ENCODE data around the gene KRTAP2-2. TPM values are rescaled to one million over a fixed set of nuclear protein-coding genes. Genes with fewer than 3 reads are reported as not detected.
"Not testable (repeated sequence)": the region's sequence is repeated elsewhere in the genome, so short reads cannot be mapped to it uniquely, and the experiment has no call there.

KRTAP2-2 gene, protein sequence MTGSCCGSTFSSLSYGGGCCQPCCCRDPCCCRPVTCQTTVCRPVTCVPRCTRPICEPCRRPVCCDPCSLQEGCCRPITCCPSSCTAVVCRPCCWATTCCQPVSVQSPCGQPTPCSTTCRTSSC
- total RNA-seq = not detected
- polyA plus RNA-seq (ENCODE audit: insufficient read depth, low read depth, low replicate concordance) = not detected
- long read RNA-seq, donor 1 = 0 reads
- long read RNA-seq, donor 2 = 0 reads

DNA sequence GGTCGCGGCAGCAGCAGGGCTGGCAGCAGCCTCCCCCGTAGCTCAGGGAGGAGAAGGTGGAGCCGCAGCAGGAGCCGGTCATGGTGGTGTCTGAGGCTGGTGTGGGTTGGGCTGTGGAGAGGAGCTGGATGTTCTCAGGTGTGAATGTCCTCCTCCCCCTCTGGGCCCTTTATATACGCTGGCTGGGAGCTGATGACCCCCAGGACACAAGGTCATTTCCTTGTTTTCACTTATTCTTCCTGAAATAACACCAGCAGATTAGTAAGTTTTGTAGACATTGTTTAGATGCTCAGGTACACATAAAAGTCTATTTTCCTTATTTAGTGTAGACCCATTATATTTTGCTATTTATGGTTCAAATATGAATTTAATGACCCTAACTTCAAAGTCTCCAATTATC is at the start of gene KRTAP2-2:
Gene KRTAP2-2, minus strand, starts transcription at position 101 of the 400 bp plus-strand sequence. Its CDS starts 19 bp downstream, at position 82.
- H3K9me3 ChIP-seq; H3K27ac ChIP-seq; intact Hi-C loops (cut with DNase I; ENCODE audit: low total_unique reads); H3K27me3 ChIP-seq; H3K4me1 ChIP-seq; DNase-seq; H3K36me3 ChIP-seq (ENCODE audit: low read depth, missing control alignments); H3K4me3 ChIP-seq: not testable (repeated sequence)
- WGBS, 2 donors = 27 to 34% methylated on average over 1 to 3 of the region's 6 CpGs

DNA sequence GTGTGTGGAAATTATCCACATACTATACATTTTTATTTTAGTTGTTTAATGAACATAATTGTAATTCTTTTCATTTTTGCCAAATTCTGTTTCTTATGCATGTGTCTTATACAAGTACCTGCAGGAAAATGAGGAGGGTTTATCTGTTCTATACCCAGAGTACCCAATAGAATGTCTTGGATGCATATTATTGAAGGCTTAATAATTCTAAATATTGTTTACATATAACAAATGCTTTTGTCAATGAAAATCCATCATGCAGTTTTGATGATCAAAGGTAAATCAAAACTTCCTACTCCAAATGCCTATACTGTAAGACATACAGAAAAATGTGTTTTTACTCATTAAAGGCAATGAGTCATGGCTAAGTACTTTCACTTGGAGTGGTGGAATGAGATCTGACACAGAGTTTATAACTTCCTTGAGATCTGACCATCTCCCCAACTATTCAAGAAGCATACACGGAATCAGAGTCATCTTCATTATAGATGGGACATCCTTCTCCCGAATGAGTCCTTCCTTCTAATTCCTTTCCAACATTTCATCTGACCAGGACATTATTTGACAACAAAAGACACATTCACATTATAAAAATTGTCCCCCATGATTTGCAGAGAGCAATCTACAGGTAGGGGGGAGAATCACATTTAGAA is 49.5 kb upstream of the KRTAP2-2 start:
- H3K27me3 ChIP-seq; DNase-seq; H3K9me3 ChIP-seq; H3K4me3 ChIP-seq; H3K4me1 ChIP-seq; H3K27ac ChIP-seq; H3K36me3 ChIP-seq (ENCODE audit: low read depth, missing control alignments); intact Hi-C loops (cut with DNase I; ENCODE audit: low total_unique reads): not testable (repeated sequence)
- 90 to 93% methylated on average over 2 of the region's 2 CpGs for WGBS, 2 donors

DNA sequence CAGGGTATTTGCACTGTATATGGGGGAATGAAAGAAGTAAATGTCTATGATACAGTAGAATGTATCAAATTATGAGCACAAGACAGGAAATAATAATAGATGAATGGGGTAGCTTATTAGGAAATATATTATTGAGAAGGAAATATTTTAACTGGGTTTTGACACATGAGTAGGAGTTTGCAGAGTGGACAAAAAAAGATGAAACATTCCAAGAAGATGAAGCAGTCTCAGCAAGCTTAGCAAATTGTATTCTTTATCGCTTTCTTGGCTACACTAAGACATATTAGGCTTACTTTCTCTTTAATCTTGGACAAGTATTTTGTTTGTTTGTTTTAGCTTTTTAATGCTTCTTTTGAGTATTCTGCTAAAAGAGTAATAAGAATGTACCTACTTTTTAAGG is 48.9 kb upstream of the KRTAP2-2 start:
- H3K27ac ChIP-seq = no peak overlapping the region
- intact Hi-C loops (cut with DNase I; ENCODE audit: low total_unique reads) = no loop called here
- no peak overlapping the region for H3K4me3 ChIP-seq
- H3K4me1 ChIP-seq = no peaks in the 10 kb centered on the region
- no peaks in the 10 kb centered on the region for H3K9me3 ChIP-seq
- 64 to 77% methylated on average over 1 of the region's 1 CpG for WGBS, 2 donors
- H3K27me3 ChIP-seq = no peaks in the 10 kb centered on the region
- TF ChIP-seq, protein P1, sequence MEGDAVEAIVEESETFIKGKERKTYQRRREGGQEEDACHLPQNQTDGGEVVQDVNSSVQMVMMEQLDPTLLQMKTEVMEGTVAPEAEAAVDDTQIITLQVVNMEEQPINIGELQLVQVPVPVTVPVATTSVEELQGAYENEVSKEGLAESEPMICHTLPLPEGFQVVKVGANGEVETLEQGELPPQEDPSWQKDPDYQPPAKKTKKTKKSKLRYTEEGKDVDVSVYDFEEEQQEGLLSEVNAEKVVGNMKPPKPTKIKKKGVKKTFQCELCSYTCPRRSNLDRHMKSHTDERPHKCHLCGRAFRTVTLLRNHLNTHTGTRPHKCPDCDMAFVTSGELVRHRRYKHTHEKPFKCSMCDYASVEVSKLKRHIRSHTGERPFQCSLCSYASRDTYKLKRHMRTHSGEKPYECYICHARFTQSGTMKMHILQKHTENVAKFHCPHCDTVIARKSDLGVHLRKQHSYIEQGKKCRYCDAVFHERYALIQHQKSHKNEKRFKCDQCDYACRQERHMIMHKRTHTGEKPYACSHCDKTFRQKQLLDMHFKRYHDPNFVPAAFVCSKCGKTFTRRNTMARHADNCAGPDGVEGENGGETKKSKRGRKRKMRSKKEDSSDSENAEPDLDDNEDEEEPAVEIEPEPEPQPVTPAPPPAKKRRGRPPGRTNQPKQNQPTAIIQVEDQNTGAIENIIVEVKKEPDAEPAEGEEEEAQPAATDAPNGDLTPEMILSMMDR (IDR thresholded peaks at IDR 0.05) = no peak
- no peak for TF ChIP-seq POLR2A (IDR thresholded peaks at IDR 0.05)
- no peak for DNase-seq
- no peaks in the 10 kb centered on the region for H3K36me3 ChIP-seq (ENCODE audit: low read depth, missing control alignments)

DNA sequence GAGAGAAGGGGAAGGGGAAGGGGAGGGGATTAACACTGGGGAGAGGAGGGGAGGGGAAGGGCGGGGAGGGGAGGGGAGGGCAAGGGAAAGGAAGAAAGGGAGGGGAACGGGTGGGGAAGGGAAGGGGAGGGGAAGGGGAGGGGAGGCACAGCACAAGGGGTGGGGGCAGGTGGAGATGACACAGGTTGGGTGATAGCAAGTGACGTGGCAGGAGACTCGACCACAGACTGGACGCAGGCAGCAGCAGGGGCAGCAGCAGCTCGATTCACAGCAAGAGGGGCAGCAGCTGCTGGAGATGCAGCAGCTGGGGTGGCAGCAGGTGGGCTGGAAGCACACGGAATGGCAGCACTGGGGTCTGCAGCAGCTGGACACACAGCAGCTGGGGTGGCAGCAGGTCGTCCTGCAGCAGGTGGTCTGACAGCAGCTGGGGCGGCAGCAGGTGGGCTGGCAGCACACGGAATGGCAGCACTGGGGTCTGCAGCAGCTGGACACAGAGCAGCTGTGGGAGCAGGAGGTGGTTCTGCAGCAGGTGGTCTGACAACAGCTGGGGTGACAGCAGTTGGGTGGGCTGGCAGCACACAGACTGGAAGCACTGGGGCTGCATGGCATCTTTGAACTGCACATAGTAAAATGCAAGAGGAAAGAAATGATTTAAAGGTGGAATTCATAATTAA is 46.7 kb upstream of the KRTAP2-2 start, which contains the start of gene KRTAP4-16:
Gene KRTAP4-16, minus strand, starts transcription at position 624 of the 674 bp plus-strand sequence. Its CDS starts 0 bp downstream, at position 624.
- TF ChIP-seq, protein P1 (IDR thresholded peaks at IDR 0.05) = no peak
- TF ChIP-seq POLR2A (IDR thresholded peaks at IDR 0.05) = no peak
- no peaks in the 10 kb centered on the region for H3K36me3 ChIP-seq (ENCODE audit: low read depth, missing control alignments)

DNA sequence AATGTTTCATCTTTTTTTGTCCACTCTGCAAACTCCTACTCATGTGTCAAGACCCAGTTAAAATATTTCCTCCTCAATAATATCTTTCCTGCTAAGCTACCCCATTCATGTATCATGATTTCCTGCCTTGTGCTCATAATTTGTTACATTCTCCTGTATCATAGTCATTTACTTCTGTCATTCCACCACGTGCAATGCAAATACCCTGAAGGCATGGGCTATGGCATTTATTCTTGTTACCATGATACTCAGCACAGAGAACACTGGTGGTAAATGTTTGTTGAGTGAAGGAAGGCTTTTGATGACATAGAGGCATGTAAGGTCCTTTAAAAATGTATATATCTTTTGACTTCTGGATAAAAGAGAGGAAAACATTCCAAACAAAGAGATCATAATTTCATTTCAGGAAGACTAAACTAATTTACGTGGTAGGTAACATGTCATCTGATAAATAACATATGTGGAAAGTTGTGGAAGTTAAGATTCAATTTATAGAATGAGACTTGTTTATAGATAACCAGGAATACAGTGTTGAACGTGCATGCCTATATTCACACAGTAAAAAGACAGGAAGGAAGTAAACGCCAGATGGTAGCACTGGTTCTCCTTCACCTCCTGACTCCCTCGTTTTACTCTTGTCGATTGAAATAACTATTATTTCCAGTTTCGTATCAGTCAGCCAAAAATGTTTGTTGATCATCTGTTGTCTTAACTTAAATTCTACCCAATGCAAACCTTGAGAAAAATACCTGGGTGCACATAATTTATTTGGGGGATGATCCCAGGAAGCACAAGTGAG is 44.9 kb upstream of the KRTAP2-2 start:
- not testable (repeated sequence) for H3K4me1 ChIP-seq, H3K4me3 ChIP-seq

More for the DNA sequence above, 46.7 kb upstream of the KRTAP2-2 start, which contains the start of gene KRTAP4-16:
- DNase-seq = no peak
- WGBS, 2 donors = 62 to 67% methylated on average over 7 to 10 of the region's 10 CpGs
- Histone ChIP-seq H3K9me3 (no peaks in the 10 kb centered on the region), H3K4me1 (no peaks in the 10 kb centered on the region), H3K4me3 (no peak within 1 kb of the TSS), H3K27ac (no peak within 1 kb of the TSS), H3K27me3 (no peaks in the 10 kb centered on the region)
- intact Hi-C loops (cut with DNase I; ENCODE audit: low total_unique reads) = no loop called here

DNA sequence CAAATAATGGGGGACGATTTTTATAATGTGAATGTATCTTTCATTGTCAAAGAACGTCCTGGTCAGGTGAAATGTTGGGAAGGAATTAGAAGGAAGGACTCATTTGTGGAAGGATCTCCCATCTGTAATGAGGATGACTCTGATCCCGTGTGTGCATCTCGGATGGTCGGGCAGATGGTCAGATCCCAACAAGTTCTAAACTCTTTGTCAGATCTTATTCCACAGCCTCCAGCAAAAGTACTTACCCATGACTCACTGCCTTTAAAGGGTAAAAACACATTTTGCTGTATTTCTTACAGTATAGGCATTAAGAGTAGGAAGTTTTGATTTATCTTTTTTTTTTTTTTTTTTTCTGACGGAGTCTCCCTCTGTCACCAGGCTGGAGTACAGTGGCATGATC is 43.5 kb upstream of the KRTAP2-2 start:
- intact Hi-C loops (cut with DNase I; ENCODE audit: low total_unique reads) = no loop called here
- Histone ChIP-seq H3K9me3 (no peaks in the 10 kb centered on the region), H3K4me3 (no peak overlapping the region), H3K27ac (no peak overlapping the region), H3K36me3 (ENCODE audit: low read depth, missing control alignments) (no peaks in the 10 kb centered on the region), H3K4me1 (no peaks in the 10 kb centered on the region), H3K27me3 (no peaks in the 10 kb centered on the region)
- no peak for TF ChIP-seq POLR2A (IDR thresholded peaks at IDR 0.05)
- TF ChIP-seq, protein P1 (IDR thresholded peaks at IDR 0.05) = no peak
- no peak for DNase-seq
- 77 to 80% methylated on average over 6 of the region's 6 CpGs for WGBS, 2 donors

More for the DNA sequence above, 44.9 kb upstream of the KRTAP2-2 start:
- H3K27ac ChIP-seq; H3K27me3 ChIP-seq; H3K36me3 ChIP-seq (ENCODE audit: low read depth, missing control alignments); DNase-seq; intact Hi-C loops (cut with DNase I; ENCODE audit: low total_unique reads); H3K9me3 ChIP-seq: not testable (repeated sequence)
- WGBS, 2 donors = 72 to 73% methylated on average over 7 of the region's 7 CpGs

Measured in testis (tissue), 5 donors.